Peyer's patch (tissue), 4 donors: ENCODE results near the gene SRGAP1.

Experiments
- CTCF ChIP-seq, 6 experiments: fragments of 450-650 bp in 4 of 6; fragments of 200-600 bp in 2 of 6; sonication (generic) in 1 of 6; IDR thresholded peaks; one replicate each; pipeline ENCODE4 v1.5.1; 2017 to 2019; ENCODE audit warnings: antibody characterized with exemption in 6 of 6, mild to moderate bottlenecking in 3 of 6, moderate library complexity in 1 of 6
- POLR2A ChIP-seq, 2 donors: fragments of 450-650 bp; IDR thresholded peaks; one replicate each; pipeline ENCODE4 v1.5.1; 2017; ENCODE audit warnings: antibody characterized with exemption in 2 of 2, mild to moderate bottlenecking in 2 of 2, moderate library complexity in 2 of 2

DNA sequence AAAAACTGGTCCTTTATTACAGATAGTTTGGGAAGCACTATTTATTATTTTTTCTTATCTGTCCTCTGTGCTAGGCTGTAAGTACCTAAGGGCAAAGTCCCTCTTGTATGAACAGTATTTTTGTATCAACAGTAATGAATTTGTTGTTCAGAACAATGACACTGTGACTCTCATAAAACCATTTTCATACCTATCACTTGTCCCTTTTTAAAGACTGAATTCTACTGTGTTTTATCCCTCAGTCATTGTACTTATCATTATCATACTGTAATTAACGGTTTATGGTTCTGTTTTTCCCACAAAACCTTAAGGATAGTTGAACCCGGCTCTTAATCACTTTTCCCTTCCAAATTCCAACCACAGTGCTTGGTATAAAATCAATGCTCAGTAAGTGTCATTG, 69.4 kb downstream of the SRGAP1 start:
- TF ChIP-seq CTCF (IDR thresholded peaks at IDR 0.05) (no peak), POLR2A (IDR thresholded peaks at IDR 0.05) (no peak)
